PC-9 (cell line): ENCODE data around the gene ARHGEF26.

Experiments
- EZH2 ChIP-seq: fragments of 200-600 bp; sonication (generic); IDR thresholded peaks from 2 replicates; pipeline ENCODE4 v1.8.0; 2017; ENCODE audit warnings: antibody characterized with exemption, low read depth
- TF ChIP-seq, protein P1 (sequence below): fragments of 200-600 bp; sonication (generic); conservative IDR thresholded peaks from 2 replicates; pipeline ENCODE4 v1.6.1; 2017; ENCODE audit warnings: mixed run types, antibody characterized with exemption, mild to moderate bottlenecking, moderate library complexity

DNA sequence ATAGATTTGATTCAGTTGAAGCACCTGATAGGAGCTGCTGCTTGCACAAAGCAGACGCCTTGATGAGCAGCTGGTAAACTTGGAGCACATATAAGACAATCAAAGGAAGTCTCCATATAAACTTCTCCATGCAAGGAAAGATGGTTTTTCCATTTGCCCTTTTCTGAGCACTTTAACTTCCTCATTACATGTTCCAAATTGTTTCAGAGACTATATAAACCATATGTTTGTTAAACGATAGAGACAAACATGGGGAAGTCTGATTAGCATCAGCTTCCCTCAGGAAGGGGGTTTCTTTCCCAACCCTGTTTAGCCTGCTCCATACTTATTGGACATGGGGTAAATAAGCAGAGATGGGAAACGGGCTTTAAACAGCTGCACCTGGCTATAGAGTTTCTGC, 115.1 kb downstream of the ARHGEF26 start:
- TF ChIP-seq, protein P1, sequence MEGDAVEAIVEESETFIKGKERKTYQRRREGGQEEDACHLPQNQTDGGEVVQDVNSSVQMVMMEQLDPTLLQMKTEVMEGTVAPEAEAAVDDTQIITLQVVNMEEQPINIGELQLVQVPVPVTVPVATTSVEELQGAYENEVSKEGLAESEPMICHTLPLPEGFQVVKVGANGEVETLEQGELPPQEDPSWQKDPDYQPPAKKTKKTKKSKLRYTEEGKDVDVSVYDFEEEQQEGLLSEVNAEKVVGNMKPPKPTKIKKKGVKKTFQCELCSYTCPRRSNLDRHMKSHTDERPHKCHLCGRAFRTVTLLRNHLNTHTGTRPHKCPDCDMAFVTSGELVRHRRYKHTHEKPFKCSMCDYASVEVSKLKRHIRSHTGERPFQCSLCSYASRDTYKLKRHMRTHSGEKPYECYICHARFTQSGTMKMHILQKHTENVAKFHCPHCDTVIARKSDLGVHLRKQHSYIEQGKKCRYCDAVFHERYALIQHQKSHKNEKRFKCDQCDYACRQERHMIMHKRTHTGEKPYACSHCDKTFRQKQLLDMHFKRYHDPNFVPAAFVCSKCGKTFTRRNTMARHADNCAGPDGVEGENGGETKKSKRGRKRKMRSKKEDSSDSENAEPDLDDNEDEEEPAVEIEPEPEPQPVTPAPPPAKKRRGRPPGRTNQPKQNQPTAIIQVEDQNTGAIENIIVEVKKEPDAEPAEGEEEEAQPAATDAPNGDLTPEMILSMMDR: no peak
- TF ChIP-seq EZH2: no peak
